ENCODE results near the gene GJA4. TPM values are rescaled to one million over a fixed set of nuclear protein-coding genes. Genes with fewer than 3 reads are reported as not detected.
A peak's percentile ranks its signal among the peaks of the same experiment; 100 is the strongest.

GJA4 gene
- total RNA-seq, result not detected
- not detected for polyA plus RNA-seq

- no peak within 1 kb of the TSS for H3K27ac Mint-ChIP-seq
- H3K27me3 ChIP-seq (ENCODE audit: control insufficient read depth, insufficient read depth, low read length), result peaks cover 7% of the 10 kb centered on the region
Measured at GRCh38 chr1:34792868-34793727, at the start of gene GJA4. Gene GJA4 (plus strand): TSS chr1:34792999. CDS start chr1:34794214, 1,215 bp downstream.

GRCh38 chr1:34743775-34744174 lies 49.0 kb upstream of the GJA4 start:
- no peaks in the 10 kb centered on the region for H3K27me3 ChIP-seq (ENCODE audit: control insufficient read depth, insufficient read depth, low read length)
- H3K27ac Mint-ChIP-seq, result no peak overlapping the region
- no peaks in the 10 kb centered on the region for H3K36me3 ChIP-seq (ENCODE audit: control insufficient read depth, insufficient read depth, low read length)
- ATAC-seq (ENCODE audit: low read depth in 2 of 2), result no peak
- H3K4me1 Mint-ChIP-seq, result peaks cover 0 to 4% (median 0%) of the 10 kb centered on the region in 4 donors
- no peak overlapping the region for H3K4me3 Mint-ChIP-seq
- H3K27me3 Mint-ChIP-seq, result peaks cover 15% of the 10 kb centered on the region
- no peak overlapping the region for H3K27ac ChIP-seq (ENCODE audit: insufficient read depth, low read length, poor library complexity, severe bottlenecking)
- H3K9me3 ChIP-seq (ENCODE audit: control insufficient read depth in 2 of 2, low read length in 2 of 2), result no peaks in the 10 kb centered on the region
- H3K4me3 ChIP-seq (ENCODE audit: low read depth, low read length), result no peak overlapping the region
- DNase-seq, result no peak
- H3K36me3 Mint-ChIP-seq, result no peaks in the 10 kb centered on the region
- H3K4me1 ChIP-seq (ENCODE audit: control insufficient read depth, insufficient read depth, low read length, poor library complexity, severe bottlenecking), result no peaks in the 10 kb centered on the region
- H3K9me3 Mint-ChIP-seq, result peaks cover 0 to 1% (median 0%) of the 10 kb centered on the region in 7 donors

More at GRCh38 chr1:34792868-34793727, at the start of gene GJA4:
- H3K4me1 Mint-ChIP-seq, result peaks cover 0 to 11% (median 2%) of the 10 kb centered on the region in 4 donors
- ATAC-seq (ENCODE audit: low read depth in 2 of 2), result no peak
- H3K9me3 Mint-ChIP-seq, result peaks cover 0 to 2% (median 0%) of the 10 kb centered on the region in 7 donors
- no peak within 1 kb of the TSS for H3K27ac ChIP-seq (ENCODE audit: insufficient read depth, low read length, poor library complexity, severe bottlenecking)
- H3K4me3 Mint-ChIP-seq, result peak within 1 kb of the TSS in 1 of 4 donors; percentile 46
- no peaks in the 10 kb centered on the region for H3K36me3 ChIP-seq (ENCODE audit: control insufficient read depth, insufficient read depth, low read length)
- peaks cover 3% of the 10 kb centered on the region for H3K4me1 ChIP-seq (ENCODE audit: control insufficient read depth, insufficient read depth, low read length, poor library complexity, severe bottlenecking)
- peaks cover 33% of the 10 kb centered on the region for H3K27me3 Mint-ChIP-seq
- H3K4me3 ChIP-seq (ENCODE audit: low read depth, low read length), result no peak within 1 kb of the TSS
- H3K9me3 ChIP-seq (ENCODE audit: control insufficient read depth in 2 of 2, low read length in 2 of 2), result no peaks in the 10 kb centered on the region
- H3K36me3 Mint-ChIP-seq, result no peaks in the 10 kb centered on the region
- DNase-seq, result no peak

GRCh38 chr1:34744851-34745250 lies 47.9 kb upstream of the GJA4 start:
- H3K4me3 ChIP-seq (ENCODE audit: low read depth, low read length), result no peak overlapping the region
- Mint-ChIP-seq H3K36me3 (no peaks in the 10 kb centered on the region), H3K4me3 (no peak overlapping the region), H3K27me3 (peaks cover 18% of the 10 kb centered on the region), H3K4me1 (peaks cover 0 to 4% (median 0%) of the 10 kb centered on the region in 4 donors), H3K27ac (no peak overlapping the region), H3K9me3 (peaks cover 0 to 1% (median 0%) of the 10 kb centered on the region in 7 donors)
- no peaks in the 10 kb centered on the region for H3K36me3 ChIP-seq (ENCODE audit: control insufficient read depth, insufficient read depth, low read length)
- H3K9me3 ChIP-seq (ENCODE audit: control insufficient read depth in 2 of 2, low read length in 2 of 2), result no peaks in the 10 kb centered on the region
- H3K27ac ChIP-seq (ENCODE audit: insufficient read depth, low read length, poor library complexity, severe bottlenecking), result no peak overlapping the region
- no peak for DNase-seq
- H3K4me1 ChIP-seq (ENCODE audit: control insufficient read depth, insufficient read depth, low read length, poor library complexity, severe bottlenecking), result no peaks in the 10 kb centered on the region
- no peak for ATAC-seq (ENCODE audit: low read depth in 2 of 2)
- no peaks in the 10 kb centered on the region for H3K27me3 ChIP-seq (ENCODE audit: control insufficient read depth, insufficient read depth, low read length)

- no peaks in the 10 kb centered on the region for H3K9me3 ChIP-seq (ENCODE audit: control insufficient read depth in 2 of 2, low read length in 2 of 2)
- H3K27ac ChIP-seq (ENCODE audit: insufficient read depth, low read length, poor library complexity, severe bottlenecking), result no peak overlapping the region
- no peaks in the 10 kb centered on the region for H3K36me3 Mint-ChIP-seq
- H3K4me3 ChIP-seq (ENCODE audit: low read depth, low read length), result no peak overlapping the region
- no peak overlapping the region for H3K27ac Mint-ChIP-seq
- peaks cover 0 to 4% (median 0%) of the 10 kb centered on the region in 4 donors for H3K4me1 Mint-ChIP-seq
- H3K27me3 ChIP-seq (ENCODE audit: control insufficient read depth, insufficient read depth, low read length), result no peaks in the 10 kb centered on the region
- H3K27me3 Mint-ChIP-seq, result peaks cover 18% of the 10 kb centered on the region
- no peaks in the 10 kb centered on the region for H3K36me3 ChIP-seq (ENCODE audit: control insufficient read depth, insufficient read depth, low read length)
- H3K9me3 Mint-ChIP-seq, result peaks cover 0 to 1% (median 0%) of the 10 kb centered on the region in 7 donors
- no peaks in the 10 kb centered on the region for H3K4me1 ChIP-seq (ENCODE audit: control insufficient read depth, insufficient read depth, low read length, poor library complexity, severe bottlenecking)
- H3K4me3 Mint-ChIP-seq, result no peak overlapping the region
- DNase-seq (no peak), ATAC-seq (ENCODE audit: low read depth in 2 of 2) (no peak)
Measured at GRCh38 chr1:34745666-34746065, 47.1 kb upstream of the GJA4 start.

GRCh38 chr1:34746101-34746500 lies 46.7 kb upstream of the GJA4 start:
- H3K4me3 Mint-ChIP-seq, result no peak overlapping the region
- DNase-seq (no peak), ATAC-seq (ENCODE audit: low read depth in 2 of 2) (no peak)
- peaks cover 0 to 4% (median 0%) of the 10 kb centered on the region in 4 donors for H3K4me1 Mint-ChIP-seq
- peaks cover 17% of the 10 kb centered on the region for H3K27me3 Mint-ChIP-seq
- no peak overlapping the region for H3K27ac ChIP-seq (ENCODE audit: insufficient read depth, low read length, poor library complexity, severe bottlenecking)
- peaks cover 0 to 2% (median 0%) of the 10 kb centered on the region in 7 donors for H3K9me3 Mint-ChIP-seq
- H3K36me3 ChIP-seq (ENCODE audit: control insufficient read depth, insufficient read depth, low read length), result no peaks in the 10 kb centered on the region
- H3K27ac Mint-ChIP-seq, result no peak overlapping the region
- H3K9me3 ChIP-seq (ENCODE audit: control insufficient read depth in 2 of 2, low read length in 2 of 2), result no peaks in the 10 kb centered on the region
- no peaks in the 10 kb centered on the region for H3K4me1 ChIP-seq (ENCODE audit: control insufficient read depth, insufficient read depth, low read length, poor library complexity, severe bottlenecking)
- H3K27me3 ChIP-seq (ENCODE audit: control insufficient read depth, insufficient read depth, low read length), result no peaks in the 10 kb centered on the region
- no peak overlapping the region for H3K4me3 ChIP-seq (ENCODE audit: low read depth, low read length)
- no peaks in the 10 kb centered on the region for H3K36me3 Mint-ChIP-seq

- H3K27ac ChIP-seq (ENCODE audit: insufficient read depth, low read length, poor library complexity, severe bottlenecking), result no peak overlapping the region
- no peak overlapping the region for H3K4me3 Mint-ChIP-seq
- peak overlapping the region in 1 of 3 donors; percentile 54 for H3K27ac Mint-ChIP-seq
- peaks cover 0 to 4% (median 0%) of the 10 kb centered on the region in 4 donors for H3K4me1 Mint-ChIP-seq
- H3K4me3 ChIP-seq (ENCODE audit: low read depth, low read length), result no peak overlapping the region
- DNase-seq, result no peak
- H3K36me3 Mint-ChIP-seq, result no peaks in the 10 kb centered on the region
- no peaks in the 10 kb centered on the region for H3K27me3 ChIP-seq (ENCODE audit: control insufficient read depth, insufficient read depth, low read length)
- no peaks in the 10 kb centered on the region for H3K4me1 ChIP-seq (ENCODE audit: control insufficient read depth, insufficient read depth, low read length, poor library complexity, severe bottlenecking)
- ATAC-seq (ENCODE audit: low read depth in 2 of 2), result no peak
- no peaks in the 10 kb centered on the region for H3K36me3 ChIP-seq (ENCODE audit: control insufficient read depth, insufficient read depth, low read length)
- H3K27me3 Mint-ChIP-seq, result peaks cover 13% of the 10 kb centered on the region
- peaks cover 0 to 3% (median 0%) of the 10 kb centered on the region in 7 donors for H3K9me3 Mint-ChIP-seq
- H3K9me3 ChIP-seq (ENCODE audit: control insufficient read depth in 2 of 2, low read length in 2 of 2), result no peaks in the 10 kb centered on the region
Measured at GRCh38 chr1:34746785-34747637, 45.8 kb upstream of the GJA4 start.

GRCh38 chr1:34747638-34747941 lies 45.2 kb upstream of the GJA4 start:
- H3K4me1 Mint-ChIP-seq, result no peaks in the 10 kb centered on the region
- H3K4me1 ChIP-seq (ENCODE audit: control insufficient read depth, insufficient read depth, low read length, poor library complexity, severe bottlenecking), result no peaks in the 10 kb centered on the region
- no peaks in the 10 kb centered on the region for H3K36me3 Mint-ChIP-seq
- H3K4me3 Mint-ChIP-seq, result no peak overlapping the region
- no peaks in the 10 kb centered on the region for H3K36me3 ChIP-seq (ENCODE audit: control insufficient read depth, insufficient read depth, low read length)
- peaks cover 0 to 3% (median 0%) of the 10 kb centered on the region in 7 donors for H3K9me3 Mint-ChIP-seq
- ATAC-seq (ENCODE audit: low read depth in 2 of 2), result no peak
- no peak overlapping the region for H3K27ac ChIP-seq (ENCODE audit: insufficient read depth, low read length, poor library complexity, severe bottlenecking)
- H3K27me3 Mint-ChIP-seq, result peaks cover 13% of the 10 kb centered on the region
- DNase-seq, result no peak
- no peak overlapping the region for H3K4me3 ChIP-seq (ENCODE audit: low read depth, low read length)
- no peaks in the 10 kb centered on the region for H3K9me3 ChIP-seq (ENCODE audit: control insufficient read depth in 2 of 2, low read length in 2 of 2)
- peak overlapping the region in 1 of 3 donors; percentile 54 for H3K27ac Mint-ChIP-seq
- no peaks in the 10 kb centered on the region for H3K27me3 ChIP-seq (ENCODE audit: control insufficient read depth, insufficient read depth, low read length)

Data from CD4-positive, CD25-positive, alpha-beta regulatory T cell (primary cell).